Prostate gland (tissue), 2 donors: ENCODE results near the gene CRTC1. TPM values are rescaled to one million over a fixed set of nuclear protein-coding genes. Genes with fewer than 3 reads are reported as not detected.

ENCODE experiments used
- DNase-seq: peaks from one replicate; pipeline ENCODE4 v3.0.0-alpha.2; 2019; ENCODE audit warnings: low spot score
- H3K27ac ChIP-seq, 2 donors: fragments of 200-600 bp; sonication (generic); 2 replicates each; pipeline ENCODE4 v1.5.1; 2017 to 2019
- H3K27me3 ChIP-seq: fragments of 200-600 bp; sonication (generic); replicated peaks from 2 replicates; pipeline ENCODE4 v1.5.1; 2019; ENCODE audit not compliant: insufficient read depth
- H3K36me3 ChIP-seq, 2 donors: fragments of 200-600 bp; sonication (generic); 1 replicate in 1 of 2; 2 replicates in 1 of 2; pipeline versions ENCODE4 v1.5.1 to v1.8.1; 2017 to 2019
- H3K4me1 ChIP-seq: fragments of 200-600 bp; sonication (generic); replicated peaks from 2 replicates; pipeline ENCODE4 v1.5.1; 2019
- H3K4me3 ChIP-seq, 2 donors: fragments of 200-600 bp; sonication (generic); 2 replicates each; pipeline ENCODE4 v1.5.1; 2017 to 2019
- H3K9me3 ChIP-seq: fragments of 200-600 bp; sonication (generic); 2 replicates; pipeline ENCODE4 v1.5.1; 2017
- POLR2A ChIP-seq: fragments of 450-650 bp; IDR thresholded peaks from one replicate; pipeline ENCODE4 v1.6.1; 2016; ENCODE audit warnings: antibody characterized with exemption, mild to moderate bottlenecking
- POLR2AphosphoS5 ChIP-seq: sonication (generic); formaldehyde crosslinking; IDR thresholded peaks from one replicate; pipeline ENCODE4 v1.6.1; 2017; ENCODE audit warnings: antibody characterized with exemption
- WGBS: methylation state at CpG from one replicate; pipeline ENCODE4 v1.1.5; 2018; 5-methylcytosine and 5-hydroxymethylcytosine counted together
- intact Hi-C: fragments of 100-400 bp; cut with DNase I; formaldehyde crosslinking; loops from one replicate; pipeline ENCODE4 v1.14.2; 2022
- total RNA-seq, 2 donors: library from RNA; depleted of rRNA; stranded (reverse); fragments of >200 nt; gene quantifications; one replicate each; pipeline ENCODE4 v1.1.0, GENCODE V29; 2016
- TF ChIP-seq, protein P1 (sequence below), 4 experiments: fragments of 200-600 bp in 2 of 4; fragments of 450-650 bp in 2 of 4; sonication (generic) in 2 of 4; IDR thresholded peaks; 1 replicate in 3 of 4; 2 replicates in 1 of 4; pipeline ENCODE4 v1.5.1; 2016 to 2019; ENCODE audit warnings: antibody characterized with exemption in 4 of 4, mild to moderate bottlenecking in 2 of 4, moderate library complexity in 2 of 4

CRTC1 gene
- total RNA-seq, 2 donors from 2014 or later = 6.7 to 24.4 TPM

DNA sequence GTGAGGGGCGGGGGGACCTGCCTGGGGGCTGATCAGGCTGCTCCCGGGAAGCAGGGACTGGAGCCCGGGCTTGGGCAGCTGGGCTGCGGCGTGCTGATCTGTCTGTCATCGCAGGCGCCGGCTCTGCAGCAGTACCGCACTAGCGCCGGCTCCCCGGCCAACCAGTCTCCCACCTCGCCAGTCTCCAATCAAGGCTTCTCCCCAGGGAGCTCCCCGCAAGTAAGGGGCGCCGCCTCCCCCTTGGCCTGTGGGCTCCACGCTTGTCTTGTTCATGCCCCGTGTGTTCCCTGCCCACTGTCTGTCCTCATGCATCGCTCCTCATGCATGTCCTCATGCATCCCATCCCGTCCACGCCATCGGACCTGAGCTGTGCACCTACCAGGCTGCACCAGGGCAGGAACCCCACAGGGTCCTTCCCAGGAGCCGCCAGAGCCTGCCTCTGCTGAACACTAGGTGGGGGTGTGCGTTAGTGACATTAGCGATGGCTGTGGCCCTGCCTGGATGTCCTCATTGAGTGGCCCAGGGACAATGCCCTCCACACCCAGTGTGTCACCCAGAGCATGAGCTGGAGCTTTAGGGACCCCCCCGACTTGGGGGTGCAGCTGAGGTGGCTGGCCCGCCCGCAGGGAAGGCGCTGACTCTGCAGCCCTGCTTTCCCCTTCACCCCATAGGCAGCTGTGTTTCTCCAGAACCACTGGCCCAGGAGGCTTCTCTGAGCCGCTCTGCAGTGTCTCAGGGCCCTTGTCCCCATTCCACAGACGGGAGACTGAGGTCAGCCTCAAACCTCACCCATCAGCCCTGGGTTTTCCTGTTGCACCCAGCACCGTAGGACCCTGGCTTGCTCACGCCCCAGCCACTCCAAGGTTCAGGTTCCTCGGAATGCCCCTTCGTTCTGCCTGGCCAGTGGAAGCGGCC is 88.1 kb downstream of the CRTC1 start:
- H3K4me1 ChIP-seq = peaks cover 5% of the 10 kb centered on the region
- H3K36me3 ChIP-seq = no peaks in the 10 kb centered on the region
- DNase-seq = no peak
- no peak overlapping the region for H3K4me3 ChIP-seq
- H3K27ac ChIP-seq = no peak overlapping the region
- no peaks in the 10 kb centered on the region for H3K27me3 ChIP-seq
- no peaks in the 10 kb centered on the region for H3K9me3 ChIP-seq
- intact Hi-C loops = no loop called here
- 89% methylated on average over 34 of the region's 36 CpGs for WGBS
- no peak for TF ChIP-seq POLR2AphosphoS5
- TF ChIP-seq, protein P1, sequence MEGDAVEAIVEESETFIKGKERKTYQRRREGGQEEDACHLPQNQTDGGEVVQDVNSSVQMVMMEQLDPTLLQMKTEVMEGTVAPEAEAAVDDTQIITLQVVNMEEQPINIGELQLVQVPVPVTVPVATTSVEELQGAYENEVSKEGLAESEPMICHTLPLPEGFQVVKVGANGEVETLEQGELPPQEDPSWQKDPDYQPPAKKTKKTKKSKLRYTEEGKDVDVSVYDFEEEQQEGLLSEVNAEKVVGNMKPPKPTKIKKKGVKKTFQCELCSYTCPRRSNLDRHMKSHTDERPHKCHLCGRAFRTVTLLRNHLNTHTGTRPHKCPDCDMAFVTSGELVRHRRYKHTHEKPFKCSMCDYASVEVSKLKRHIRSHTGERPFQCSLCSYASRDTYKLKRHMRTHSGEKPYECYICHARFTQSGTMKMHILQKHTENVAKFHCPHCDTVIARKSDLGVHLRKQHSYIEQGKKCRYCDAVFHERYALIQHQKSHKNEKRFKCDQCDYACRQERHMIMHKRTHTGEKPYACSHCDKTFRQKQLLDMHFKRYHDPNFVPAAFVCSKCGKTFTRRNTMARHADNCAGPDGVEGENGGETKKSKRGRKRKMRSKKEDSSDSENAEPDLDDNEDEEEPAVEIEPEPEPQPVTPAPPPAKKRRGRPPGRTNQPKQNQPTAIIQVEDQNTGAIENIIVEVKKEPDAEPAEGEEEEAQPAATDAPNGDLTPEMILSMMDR (IDR thresholded peaks at IDR 0.05) = no peak
- TF ChIP-seq POLR2A = no peak

DNA sequence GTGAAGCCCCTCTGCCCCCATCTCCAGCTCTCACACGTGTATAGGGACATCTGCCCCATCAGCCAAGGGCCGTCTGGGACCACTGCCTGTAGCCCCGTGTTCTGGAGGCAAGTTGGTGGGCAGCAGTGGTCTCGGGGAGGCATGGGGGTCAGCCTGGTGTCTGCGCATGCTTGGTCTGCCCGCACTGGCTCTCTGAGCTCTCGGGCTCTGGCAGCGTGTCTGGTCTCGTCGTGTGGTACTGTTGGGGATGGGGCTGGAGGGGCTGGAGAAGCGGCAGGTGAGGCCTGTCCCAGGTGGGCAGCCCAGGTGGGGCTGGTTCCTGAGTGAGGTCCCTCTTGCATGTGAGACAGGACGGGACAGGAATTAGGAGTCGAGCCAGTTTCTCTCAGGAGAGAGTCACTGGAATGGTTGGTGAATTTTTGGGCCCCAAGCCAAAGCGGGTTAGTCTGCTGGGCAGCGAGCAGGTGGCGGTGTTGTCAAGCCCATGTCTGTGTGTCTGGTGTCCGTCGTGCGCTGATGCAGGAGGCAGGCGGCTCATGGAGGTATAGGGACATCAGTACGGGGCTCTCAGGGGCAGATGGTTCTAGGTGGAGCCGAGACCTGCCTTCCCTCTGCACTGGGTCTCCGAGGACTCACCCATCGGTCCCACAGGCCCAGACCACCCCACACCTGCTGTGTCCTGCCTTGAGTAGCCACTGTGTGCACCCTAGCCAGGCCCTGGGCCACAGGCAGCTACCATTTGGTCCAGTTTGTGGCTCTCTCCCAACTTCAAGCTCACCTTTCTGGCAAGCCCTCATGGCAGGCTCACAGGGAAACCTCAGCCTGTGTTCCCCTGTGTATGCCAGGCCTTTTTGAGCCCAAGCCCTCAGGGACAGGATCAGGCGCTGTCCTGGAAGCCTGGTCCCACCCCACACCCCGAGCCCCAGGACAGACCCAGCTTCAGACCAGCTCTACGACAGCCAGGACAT is 89.4 kb downstream of the CRTC1 start:
- Histone ChIP-seq H3K9me3 (no peaks in the 10 kb centered on the region), H3K4me1 (peaks cover 5% of the 10 kb centered on the region), H3K27me3 (no peaks in the 10 kb centered on the region), H3K27ac (no peak overlapping the region), H3K4me3 (no peak overlapping the region), H3K36me3 (no peaks in the 10 kb centered on the region)
- WGBS = 55% methylated on average over 27 of the region's 27 CpGs
- peak; percentile 89 for DNase-seq
- intact Hi-C loops = no loop called here
- TF ChIP-seq, protein P1 (IDR thresholded peaks at IDR 0.05) = peak in 3 of 4 experiments; percentile 27 to 58 (median 53)
- no peak for TF ChIP-seq POLR2A
- peak; percentile 63 for TF ChIP-seq POLR2AphosphoS5

DNA sequence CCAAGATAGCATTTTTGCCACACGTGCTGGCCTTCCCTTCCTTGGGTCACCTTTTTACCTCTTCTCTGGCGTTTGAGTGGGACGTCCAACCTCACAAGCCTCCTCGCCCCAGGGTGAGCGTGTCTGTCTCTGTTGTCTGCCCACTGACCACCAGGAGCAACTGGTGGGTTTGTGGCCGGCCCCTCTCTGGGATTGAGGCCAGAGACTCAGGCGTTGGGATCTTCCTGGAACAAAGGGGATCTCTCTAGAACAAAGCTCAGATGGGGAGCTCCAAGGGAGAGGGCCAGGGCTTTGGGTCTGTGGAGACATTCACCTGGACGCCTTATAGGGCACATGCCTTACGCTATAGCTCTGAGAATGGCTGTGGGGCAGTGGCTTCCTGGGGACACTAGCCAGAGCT is 90.2 kb downstream of the CRTC1 start:
- 80% methylated on average over 9 of the region's 9 CpGs for WGBS
- no peak overlapping the region for H3K4me3 ChIP-seq
- H3K4me1 ChIP-seq = peaks cover 5% of the 10 kb centered on the region
- H3K27me3 ChIP-seq = no peaks in the 10 kb centered on the region
- no peaks in the 10 kb centered on the region for H3K36me3 ChIP-seq
- intact Hi-C loops = no loop called here
- H3K9me3 ChIP-seq = no peaks in the 10 kb centered on the region
- no peak overlapping the region for H3K27ac ChIP-seq
- TF ChIP-seq, protein P1 (IDR thresholded peaks at IDR 0.05) = no peak
- no peak for TF ChIP-seq POLR2A
- TF ChIP-seq POLR2AphosphoS5 = no peak
- DNase-seq = no peak

DNA sequence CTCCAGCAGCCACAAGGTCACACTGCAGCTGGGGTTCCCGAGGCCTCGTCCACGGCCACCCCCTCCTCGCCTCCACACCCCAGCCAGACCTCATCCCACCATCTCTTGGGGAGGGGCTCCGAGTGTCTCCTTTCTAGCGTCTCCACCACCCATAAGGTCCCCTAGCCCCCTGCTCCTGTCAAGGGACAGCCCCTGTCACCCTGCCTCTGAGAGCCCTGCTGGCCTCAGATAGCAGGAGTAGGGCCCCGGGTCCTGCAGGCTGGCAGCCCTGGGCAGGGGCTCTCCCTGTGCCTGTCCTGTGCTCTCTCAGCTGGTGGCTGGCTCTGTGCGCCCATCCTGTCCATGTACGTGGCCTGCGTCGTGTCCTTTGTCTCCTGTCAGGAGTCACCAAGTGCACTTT is 90.6 kb downstream of the CRTC1 start:
- intact Hi-C loops = no loop called here
- TF ChIP-seq POLR2AphosphoS5 = no peak
- TF ChIP-seq, protein P1 (IDR thresholded peaks at IDR 0.05) = no peak
- TF ChIP-seq POLR2A = no peak
- Histone ChIP-seq H3K27me3 (no peaks in the 10 kb centered on the region), H3K9me3 (no peaks in the 10 kb centered on the region), H3K4me3 (no peak overlapping the region), H3K4me1 (peaks cover 5% of the 10 kb centered on the region), H3K27ac (no peak overlapping the region), H3K36me3 (no peaks in the 10 kb centered on the region)
- WGBS = 95% methylated on average over 11 of the region's 11 CpGs
- DNase-seq = no peak
